OCI-LY1 (cell line): Measurements from ENCODE around the gene GOLGA8K.
"Not testable (repeated sequence)": the region's sequence is repeated elsewhere in the genome, so short reads cannot be mapped to it uniquely, and the experiment has no call there.

Experiments used
- EZH2 ChIP-seq: fragments of 200-600 bp; sonication (generic), shearing (Covaris generic); IDR thresholded peaks from 2 replicates; pipeline ENCODE4 v1.8.0; 2017; ENCODE audit warnings: borderline replicate concordance, mixed run types, mild to moderate bottlenecking, antibody characterized with exemption, low read length, moderate library complexity, mixed read lengths
- TF ChIP-seq, protein P1 (sequence below): fragments of 200-600 bp; sonication (generic), shearing (Covaris generic); IDR thresholded peaks from 2 replicates; pipeline ENCODE4 v1.5.1; 2017; ENCODE audit warnings: mild to moderate bottlenecking, antibody characterized with exemption, low read length, moderate library complexity, mixed read lengths

GRCh38 chr15:32366492-32366891 lies 36.6 kb downstream of the GOLGA8K start:
- TF ChIP-seq EZH2 = not testable (repeated sequence)
- TF ChIP-seq, protein P1, sequence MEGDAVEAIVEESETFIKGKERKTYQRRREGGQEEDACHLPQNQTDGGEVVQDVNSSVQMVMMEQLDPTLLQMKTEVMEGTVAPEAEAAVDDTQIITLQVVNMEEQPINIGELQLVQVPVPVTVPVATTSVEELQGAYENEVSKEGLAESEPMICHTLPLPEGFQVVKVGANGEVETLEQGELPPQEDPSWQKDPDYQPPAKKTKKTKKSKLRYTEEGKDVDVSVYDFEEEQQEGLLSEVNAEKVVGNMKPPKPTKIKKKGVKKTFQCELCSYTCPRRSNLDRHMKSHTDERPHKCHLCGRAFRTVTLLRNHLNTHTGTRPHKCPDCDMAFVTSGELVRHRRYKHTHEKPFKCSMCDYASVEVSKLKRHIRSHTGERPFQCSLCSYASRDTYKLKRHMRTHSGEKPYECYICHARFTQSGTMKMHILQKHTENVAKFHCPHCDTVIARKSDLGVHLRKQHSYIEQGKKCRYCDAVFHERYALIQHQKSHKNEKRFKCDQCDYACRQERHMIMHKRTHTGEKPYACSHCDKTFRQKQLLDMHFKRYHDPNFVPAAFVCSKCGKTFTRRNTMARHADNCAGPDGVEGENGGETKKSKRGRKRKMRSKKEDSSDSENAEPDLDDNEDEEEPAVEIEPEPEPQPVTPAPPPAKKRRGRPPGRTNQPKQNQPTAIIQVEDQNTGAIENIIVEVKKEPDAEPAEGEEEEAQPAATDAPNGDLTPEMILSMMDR = not testable (repeated sequence)
